WERI-Rb-1 (cell line): Measurements from ENCODE around the gene IER5L.
A peak's percentile ranks its signal among the peaks of the same experiment; 100 is the strongest.

Source experiments
- DNase-seq: peaks from one replicate; pipeline ENCODE4 v3.0.0-alpha.2; 2020
- H3K27ac ChIP-seq: fragments of 250-450 bp; sonication (Bioruptor Pico); 2 replicates; pipeline ENCODE4 v1.5.1; 2020; ENCODE audit warnings: mild to moderate bottlenecking, moderate library complexity
- H3K27me3 ChIP-seq: fragments of 250-450 bp; sonication (Bioruptor Pico); 2 replicates; pipeline ENCODE4 v1.5.1; 2021; ENCODE audit warnings: mild to moderate bottlenecking, low read depth, moderate library complexity; ENCODE audit not compliant: insufficient read depth, severe bottlenecking
- H3K36me3 ChIP-seq: fragments of 250-450 bp; sonication (Bioruptor Pico); 2 replicates; pipeline ENCODE4 v1.5.1; 2020; ENCODE audit warnings: mild to moderate bottlenecking, moderate library complexity
- H3K4me3 ChIP-seq: 2 replicates; pipeline ENCODE4 v1.5.1; 2011; ENCODE audit warnings: low read depth, mild to moderate bottlenecking, control low read depth, low read length
- H3K9me3 ChIP-seq: fragments of 250-450 bp; sonication (Bioruptor Pico); 2 replicates; pipeline ENCODE4 v1.5.1; 2021; ENCODE audit warnings: mild to moderate bottlenecking, moderate library complexity; ENCODE audit not compliant: severe bottlenecking
- TF ChIP-seq, protein P1 (sequence below): IDR thresholded peaks from 2 replicates; pipeline ENCODE4 v1.5.1; 2011; ENCODE audit warnings: low read depth, mild to moderate bottlenecking, control low read depth, inconsistent platforms, low read length

Gene IER5L

DNA sequence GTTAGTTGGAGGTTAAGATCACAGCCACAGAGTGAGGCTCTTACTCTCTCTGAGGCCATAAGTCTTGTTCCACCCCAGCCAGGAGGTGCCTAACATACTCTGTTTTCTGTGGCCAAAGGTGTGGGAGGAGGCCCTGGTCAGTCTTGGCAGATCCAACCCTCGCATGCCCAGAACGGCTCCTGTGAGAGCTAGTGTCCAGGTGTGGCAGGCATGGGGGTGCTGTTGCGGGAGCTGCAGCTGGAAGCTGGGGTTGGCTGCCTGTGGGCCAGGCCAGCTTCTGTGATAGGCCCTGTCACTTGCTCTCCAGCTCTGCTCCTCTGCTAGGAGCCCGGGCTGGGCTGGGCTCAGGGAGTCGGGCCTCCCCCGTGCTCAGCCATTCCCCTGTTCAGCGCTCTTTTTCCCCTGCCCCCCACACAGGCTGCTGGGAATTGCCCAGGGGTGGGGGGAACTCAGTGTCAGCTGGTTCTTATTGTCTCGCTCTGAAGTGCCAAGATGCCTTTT lies 31.6 kb downstream of the IER5L start:
- no peak overlapping the region for H3K4me3 ChIP-seq
- no peaks in the 10 kb centered on the region for H3K27me3 ChIP-seq
- no peak overlapping the region for H3K27ac ChIP-seq
- TF ChIP-seq, protein P1, sequence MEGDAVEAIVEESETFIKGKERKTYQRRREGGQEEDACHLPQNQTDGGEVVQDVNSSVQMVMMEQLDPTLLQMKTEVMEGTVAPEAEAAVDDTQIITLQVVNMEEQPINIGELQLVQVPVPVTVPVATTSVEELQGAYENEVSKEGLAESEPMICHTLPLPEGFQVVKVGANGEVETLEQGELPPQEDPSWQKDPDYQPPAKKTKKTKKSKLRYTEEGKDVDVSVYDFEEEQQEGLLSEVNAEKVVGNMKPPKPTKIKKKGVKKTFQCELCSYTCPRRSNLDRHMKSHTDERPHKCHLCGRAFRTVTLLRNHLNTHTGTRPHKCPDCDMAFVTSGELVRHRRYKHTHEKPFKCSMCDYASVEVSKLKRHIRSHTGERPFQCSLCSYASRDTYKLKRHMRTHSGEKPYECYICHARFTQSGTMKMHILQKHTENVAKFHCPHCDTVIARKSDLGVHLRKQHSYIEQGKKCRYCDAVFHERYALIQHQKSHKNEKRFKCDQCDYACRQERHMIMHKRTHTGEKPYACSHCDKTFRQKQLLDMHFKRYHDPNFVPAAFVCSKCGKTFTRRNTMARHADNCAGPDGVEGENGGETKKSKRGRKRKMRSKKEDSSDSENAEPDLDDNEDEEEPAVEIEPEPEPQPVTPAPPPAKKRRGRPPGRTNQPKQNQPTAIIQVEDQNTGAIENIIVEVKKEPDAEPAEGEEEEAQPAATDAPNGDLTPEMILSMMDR, result no peak
- no peaks in the 10 kb centered on the region for H3K9me3 ChIP-seq
- peaks cover 40% of the 10 kb centered on the region for H3K36me3 ChIP-seq
- DNase-seq, result no peak

DNA sequence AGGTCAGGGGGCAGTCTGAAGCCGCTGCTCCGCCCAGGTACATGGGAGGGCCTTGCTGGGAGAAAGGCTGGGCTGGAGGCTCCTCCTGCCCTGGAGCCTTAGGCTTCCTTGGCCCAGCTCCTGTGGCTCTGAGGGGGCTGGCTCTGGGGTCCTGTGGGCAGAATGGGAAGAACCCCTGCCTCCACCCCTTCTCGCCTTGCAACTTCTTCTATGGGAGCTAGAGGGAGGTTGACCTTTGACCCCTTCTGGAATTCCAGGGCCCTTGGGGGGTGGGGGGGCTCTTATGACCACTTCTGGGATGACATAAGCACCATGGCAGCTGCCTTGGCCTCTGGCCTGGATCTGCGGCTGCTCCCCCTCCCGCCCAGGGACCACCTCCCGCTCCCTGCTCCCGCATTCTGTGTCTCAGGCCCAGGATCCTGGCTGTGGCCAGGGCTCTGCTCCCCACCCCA lies 32.2 kb downstream of the IER5L start:
- no peaks in the 10 kb centered on the region for H3K9me3 ChIP-seq
- peaks cover 40% of the 10 kb centered on the region for H3K36me3 ChIP-seq
- TF ChIP-seq, protein P1, result no peak
- no peak overlapping the region for H3K27ac ChIP-seq
- H3K27me3 ChIP-seq, result no peaks in the 10 kb centered on the region
- no peak overlapping the region for H3K4me3 ChIP-seq
- no peak for DNase-seq

DNA sequence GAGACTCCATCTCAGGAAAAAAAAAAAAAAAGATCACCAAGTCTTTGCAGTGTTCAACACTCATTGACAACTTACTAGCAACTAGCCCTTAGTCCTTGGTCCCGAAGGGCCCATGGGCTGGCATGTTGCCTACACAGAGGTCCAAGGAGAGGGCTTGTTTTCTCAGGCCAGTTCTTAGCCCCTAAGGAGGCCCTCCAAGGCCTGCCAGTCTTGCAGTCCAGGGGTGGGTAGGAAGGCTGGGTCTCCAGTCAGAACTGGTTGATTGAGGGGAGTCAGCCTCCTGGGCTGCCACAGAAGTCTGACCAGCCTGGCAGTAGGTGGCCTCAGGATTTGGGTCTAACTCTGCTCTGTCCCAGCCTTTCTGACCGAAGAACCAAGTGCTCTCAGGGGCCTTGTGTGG lies 32.7 kb downstream of the IER5L start:
- H3K27ac ChIP-seq, result no peak overlapping the region
- no peak overlapping the region for H3K4me3 ChIP-seq
- DNase-seq, result no peak
- peaks cover 40% of the 10 kb centered on the region for H3K36me3 ChIP-seq
- H3K9me3 ChIP-seq, result no peaks in the 10 kb centered on the region
- TF ChIP-seq, protein P1, result no peak
- no peaks in the 10 kb centered on the region for H3K27me3 ChIP-seq

DNA sequence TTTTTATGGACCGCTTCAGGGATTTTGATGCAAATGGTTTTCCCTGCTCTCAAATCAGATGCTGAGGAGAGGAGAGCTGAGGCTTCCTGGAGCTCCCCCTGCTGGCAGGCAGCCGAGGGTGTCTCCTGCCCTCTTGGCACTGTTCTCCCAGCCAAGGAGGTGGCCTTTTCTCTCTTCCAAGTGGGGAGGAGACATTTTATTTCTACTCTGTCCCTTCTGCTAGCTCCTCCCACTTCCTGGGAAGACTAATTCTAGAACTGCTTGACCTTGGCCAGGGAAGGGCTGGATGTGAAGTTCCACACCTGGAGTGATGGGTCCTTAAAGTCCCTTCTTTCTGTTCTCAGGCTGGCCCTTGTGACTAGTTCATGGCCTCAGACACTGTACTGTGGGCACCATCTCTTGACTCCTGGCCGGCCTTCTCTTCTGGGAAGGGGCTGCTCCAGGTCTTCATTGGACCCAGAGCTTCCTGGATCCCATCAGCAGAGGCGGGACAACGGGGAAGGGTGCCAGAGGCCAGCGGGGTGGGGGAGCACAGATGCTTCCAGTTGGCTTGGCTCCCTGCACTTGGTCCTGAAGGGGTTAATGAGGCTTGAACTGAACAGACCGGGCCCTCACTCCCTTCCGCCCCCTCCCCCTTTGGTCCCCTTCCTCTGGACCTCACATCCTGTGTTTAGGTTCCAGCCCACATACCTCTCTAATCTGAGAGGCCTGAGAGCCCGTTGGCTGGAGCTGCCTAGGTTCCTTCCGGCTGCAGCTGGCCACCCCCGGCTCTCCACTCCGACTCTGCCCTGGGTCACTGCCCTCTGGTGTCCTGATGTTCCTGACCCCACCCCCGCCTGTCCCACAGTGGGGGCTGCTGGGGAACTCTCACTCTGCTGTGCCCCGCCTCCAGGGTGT lies 34.8 kb downstream of the IER5L start:
- Histone ChIP-seq H3K36me3 (peaks cover 30% of the 10 kb centered on the region), H3K4me3 (no peak overlapping the region), H3K27ac (no peak overlapping the region), H3K27me3 (no peaks in the 10 kb centered on the region), H3K9me3 (no peaks in the 10 kb centered on the region)
- DNase-seq, result peak; percentile 80
- TF ChIP-seq, protein P1, result peak; percentile 99

DNA sequence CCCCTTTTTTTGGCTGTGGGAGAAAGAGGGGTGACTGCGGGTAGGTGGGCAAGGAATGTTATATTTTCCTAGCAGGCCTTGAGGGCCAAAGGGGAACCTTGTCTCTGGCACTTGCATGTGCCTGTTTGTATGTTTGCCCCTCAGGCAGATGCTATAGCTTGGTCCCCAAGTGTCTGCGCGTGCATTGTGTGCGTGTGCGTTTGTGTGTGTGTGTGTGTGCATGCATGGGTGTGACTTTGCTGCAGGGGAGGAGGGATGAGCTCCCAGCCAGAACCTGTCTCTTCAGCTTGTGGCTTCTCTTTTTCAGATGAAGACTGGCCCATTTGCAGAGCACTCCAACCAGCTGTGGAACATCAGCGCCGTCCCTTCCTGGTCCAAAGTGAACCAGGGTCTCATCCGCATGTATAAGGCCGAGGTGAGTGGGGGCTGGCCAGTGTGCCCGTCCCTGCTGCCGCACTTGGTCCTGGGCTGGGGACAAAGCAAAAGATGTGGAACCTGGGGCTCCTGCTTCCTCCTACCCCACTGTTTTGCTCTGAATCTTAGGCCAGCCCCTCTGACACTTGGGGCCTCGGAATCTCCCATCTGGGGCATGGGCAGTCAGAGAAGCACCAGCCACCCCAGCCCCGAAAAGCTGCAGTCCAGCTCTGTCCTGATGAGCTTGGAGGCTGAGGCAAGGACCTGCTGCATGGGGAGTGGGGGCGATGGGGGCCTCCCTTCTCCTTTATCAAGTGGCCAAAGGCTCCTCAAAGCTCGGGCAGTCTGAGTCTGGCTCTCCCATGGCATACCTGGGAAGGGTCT lies 35.7 kb downstream of the IER5L start:
- TF ChIP-seq, protein P1, result no peak
- H3K27ac ChIP-seq, result peak overlapping the region; percentile 49
- H3K36me3 ChIP-seq, result peaks cover 30% of the 10 kb centered on the region
- no peaks in the 10 kb centered on the region for H3K9me3 ChIP-seq
- DNase-seq, result no peak
- no peak overlapping the region for H3K4me3 ChIP-seq
- no peaks in the 10 kb centered on the region for H3K27me3 ChIP-seq
